Activated CD8-positive, alpha-beta memory T cell treated with anti-CD3 and anti-CD28 coated beads, Interleukin-2, amount 50 U/mL, for 4 hours (primary cell): Measurements from ENCODE around the gene GPR173.
A peak's percentile ranks its signal among the peaks of the same experiment; 100 is the strongest.

Experiments used
- DNase-seq: peaks from one replicate; pipeline ENCODE4 v3.0.0-alpha.2; 2020

Gene GPR173

GRCh38 chrX:53071604-53072417, 23.2 kb downstream of the GPR173 start:
- peak; percentile 58 for DNase-seq

DNA sequence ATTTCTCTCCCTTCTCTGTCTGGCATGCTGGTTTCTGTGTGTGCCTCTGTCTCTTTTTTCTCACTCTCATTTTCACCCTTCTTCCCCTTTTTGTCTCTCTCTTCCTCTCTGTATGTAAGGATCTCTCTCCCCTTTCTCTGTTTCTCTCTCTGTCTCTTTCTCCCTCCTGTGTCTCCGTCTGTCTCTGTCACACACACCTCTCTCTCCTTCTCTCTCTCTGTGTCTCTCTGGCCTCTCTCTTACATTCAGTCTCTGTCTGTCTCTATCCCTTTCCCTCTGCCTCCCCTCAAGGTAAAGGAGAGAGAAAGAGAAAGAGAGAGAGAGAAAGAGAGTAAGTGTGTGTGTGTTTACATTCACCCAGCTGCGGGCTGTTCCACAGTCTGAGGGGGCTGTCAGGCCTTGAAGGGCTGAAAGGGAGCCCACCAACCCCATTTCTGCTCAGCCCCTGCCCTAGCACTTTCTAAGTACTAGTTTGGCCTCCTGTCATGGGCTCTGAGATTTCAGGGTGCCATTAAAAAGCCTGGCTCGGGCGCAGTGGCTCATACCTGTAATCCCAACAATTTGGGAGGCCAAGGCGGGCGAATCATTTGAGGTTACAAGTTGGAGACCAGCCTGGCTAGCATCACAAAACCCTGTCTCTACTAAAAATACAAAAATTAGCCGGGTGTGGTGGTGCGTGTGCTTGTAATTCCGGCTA, 24.0 kb downstream of the GPR173 start:
- DNase-seq, result no peak

GRCh38 chrX:53073115-53073586, 24.6 kb downstream of the GPR173 start:
- DNase-seq, result no peak

DNA sequence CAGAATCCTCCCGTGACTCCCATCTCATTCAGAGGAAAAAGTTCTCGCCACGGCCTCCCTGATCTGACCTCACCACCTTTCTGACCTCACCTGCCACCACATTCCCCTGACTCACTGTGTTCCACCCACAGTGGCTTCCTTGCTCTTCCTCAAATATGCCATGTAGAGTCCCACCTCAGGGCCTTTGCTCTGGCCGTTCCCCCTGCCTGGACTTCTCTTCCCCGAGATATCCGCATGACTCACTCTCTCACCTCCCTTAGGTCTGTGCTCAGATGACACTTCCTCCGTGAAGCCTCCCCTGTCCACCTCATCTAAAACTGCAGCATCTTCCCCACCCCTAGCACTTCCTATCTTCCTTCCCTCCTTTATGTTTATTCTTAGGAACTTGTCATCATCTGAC, 26.4 kb downstream of the GPR173 start:
- no peak for DNase-seq

DNA sequence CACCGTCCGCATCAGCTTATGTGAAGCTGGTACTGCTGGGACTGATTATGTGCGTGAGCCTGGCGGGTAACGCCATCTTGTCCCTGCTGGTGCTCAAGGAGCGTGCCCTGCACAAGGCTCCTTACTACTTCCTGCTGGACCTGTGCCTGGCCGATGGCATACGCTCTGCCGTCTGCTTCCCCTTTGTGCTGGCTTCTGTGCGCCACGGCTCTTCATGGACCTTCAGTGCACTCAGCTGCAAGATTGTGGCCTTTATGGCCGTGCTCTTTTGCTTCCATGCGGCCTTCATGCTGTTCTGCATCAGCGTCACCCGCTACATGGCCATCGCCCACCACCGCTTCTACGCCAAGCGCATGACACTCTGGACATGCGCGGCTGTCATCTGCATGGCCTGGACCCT, 28.1 kb downstream of the GPR173 start:
- DNase-seq, result no peak

DNA sequence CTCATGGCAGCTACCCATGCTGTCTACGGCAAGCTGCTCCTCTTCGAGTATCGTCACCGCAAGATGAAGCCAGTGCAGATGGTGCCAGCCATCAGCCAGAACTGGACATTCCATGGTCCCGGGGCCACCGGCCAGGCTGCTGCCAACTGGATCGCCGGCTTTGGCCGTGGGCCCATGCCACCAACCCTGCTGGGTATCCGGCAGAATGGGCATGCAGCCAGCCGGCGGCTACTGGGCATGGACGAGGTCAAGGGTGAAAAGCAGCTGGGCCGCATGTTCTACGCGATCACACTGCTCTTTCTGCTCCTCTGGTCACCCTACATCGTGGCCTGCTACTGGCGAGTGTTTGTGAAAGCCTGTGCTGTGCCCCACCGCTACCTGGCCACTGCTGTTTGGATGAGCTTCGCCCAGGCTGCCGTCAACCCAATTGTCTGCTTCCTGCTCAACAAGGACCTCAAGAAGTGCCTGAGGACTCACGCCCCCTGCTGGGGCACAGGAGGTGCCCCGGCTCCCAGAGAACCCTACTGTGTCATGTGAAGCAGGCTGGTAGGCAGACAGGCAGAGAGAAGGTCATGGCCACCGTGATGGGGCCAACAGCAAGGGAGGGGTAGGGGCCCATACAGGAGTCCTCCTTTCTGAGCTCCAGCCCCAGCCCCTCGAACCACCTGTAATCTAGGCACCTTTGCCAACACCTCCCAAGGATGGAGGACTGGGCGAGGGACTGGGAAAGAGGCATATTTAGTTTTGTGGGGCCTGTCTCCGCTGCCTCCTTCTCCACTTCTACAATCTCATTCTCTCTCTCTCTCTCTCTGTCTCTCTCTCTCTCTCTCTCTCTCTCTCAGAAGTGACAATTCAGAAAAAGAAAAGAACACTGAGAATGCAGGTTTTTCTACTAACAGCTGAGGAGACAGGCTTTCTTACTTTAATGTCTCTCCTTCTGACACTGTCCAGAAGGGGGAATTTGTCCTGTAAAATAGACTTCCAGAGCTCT, 28.9 kb downstream of the GPR173 start:
- DNase-seq, result no peak

DNA sequence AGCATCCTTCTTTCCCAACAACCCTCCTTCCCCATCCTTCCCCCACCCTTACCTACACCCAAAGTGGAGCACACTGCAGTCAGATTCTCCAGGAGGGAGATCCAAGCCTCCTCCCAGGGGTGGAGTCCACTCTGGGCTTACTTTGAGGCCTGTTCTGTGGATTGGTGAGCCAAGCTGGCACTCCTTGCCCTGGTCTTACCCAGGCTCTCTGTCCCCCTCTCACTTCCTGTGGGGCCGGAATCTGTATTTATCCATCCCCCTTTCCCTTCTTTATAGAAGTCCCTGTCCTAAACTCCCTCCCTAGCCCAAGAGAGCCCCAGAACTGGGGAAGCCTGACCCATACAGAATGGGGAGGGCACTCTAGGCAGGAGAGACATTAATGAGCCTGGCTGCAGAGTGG, 30.4 kb downstream of the GPR173 start:
- DNase-seq, result no peak

- DNase-seq, result peak; percentile 50
Measured at GRCh38 chrX:53080628-53081580, 32.3 kb downstream of the GPR173 start.

- DNase-seq, result peak; percentile 93
Measured at GRCh38 chrX:53081925-53082772, 33.6 kb downstream of the GPR173 start, which contains the start of gene TSPYL2. Gene TSPYL2 (plus strand): TSS chrX:53082367. CDS start chrX:53082499, 132 bp downstream.

GRCh38 chrX:53082773-53083616, 34.4 kb downstream of the GPR173 start:
- DNase-seq, result no peak

DNA sequence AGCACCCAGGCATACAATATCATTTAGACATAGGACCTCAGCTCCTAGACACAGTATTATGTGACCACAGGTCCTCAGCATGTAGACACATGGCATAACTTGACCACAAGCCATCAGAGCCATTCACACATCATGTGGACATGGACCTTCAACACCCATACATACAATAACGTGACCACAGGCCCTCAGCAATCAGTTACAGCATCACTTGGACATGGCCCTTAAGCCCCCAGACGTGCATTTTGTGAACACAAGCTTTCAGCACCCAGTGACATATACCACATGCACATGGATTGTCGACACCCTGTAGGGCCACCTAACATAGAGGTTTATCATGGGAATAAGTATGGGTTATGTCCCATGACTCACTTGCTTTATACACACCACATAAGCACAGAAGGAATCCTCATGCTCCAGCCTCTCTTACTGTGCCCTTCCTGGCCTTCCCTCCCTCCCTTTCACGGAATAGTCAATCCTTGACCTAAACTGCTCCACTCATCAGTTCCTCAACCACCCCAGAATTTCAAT, 35.5 kb downstream of the GPR173 start:
- DNase-seq, result no peak

GRCh38 chrX:53084863-53085262, 36.3 kb downstream of the GPR173 start:
- DNase-seq, result no peak

DNA sequence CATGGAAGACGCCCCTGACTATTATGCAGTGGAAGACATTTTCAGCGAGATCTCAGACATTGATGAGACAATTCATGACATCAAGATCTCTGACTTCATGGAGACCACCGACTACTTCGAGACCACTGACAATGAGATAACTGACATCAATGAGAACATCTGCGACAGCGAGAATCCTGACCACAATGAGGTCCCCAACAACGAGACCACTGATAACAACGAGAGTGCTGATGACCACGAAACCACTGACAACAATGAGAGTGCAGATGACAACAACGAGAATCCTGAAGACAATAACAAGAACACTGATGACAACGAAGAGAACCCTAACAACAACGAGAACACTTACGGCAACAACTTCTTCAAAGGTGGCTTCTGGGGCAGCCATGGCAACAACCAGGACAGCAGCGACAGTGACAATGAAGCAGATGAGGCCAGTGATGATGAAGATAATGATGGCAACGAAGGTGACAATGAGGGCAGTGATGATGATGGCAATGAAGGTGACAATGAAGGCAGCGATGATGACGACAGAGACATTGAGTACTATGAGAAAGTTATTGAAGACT, 37.2 kb downstream of the GPR173 start:
- DNase-seq, result no peak

DNA sequence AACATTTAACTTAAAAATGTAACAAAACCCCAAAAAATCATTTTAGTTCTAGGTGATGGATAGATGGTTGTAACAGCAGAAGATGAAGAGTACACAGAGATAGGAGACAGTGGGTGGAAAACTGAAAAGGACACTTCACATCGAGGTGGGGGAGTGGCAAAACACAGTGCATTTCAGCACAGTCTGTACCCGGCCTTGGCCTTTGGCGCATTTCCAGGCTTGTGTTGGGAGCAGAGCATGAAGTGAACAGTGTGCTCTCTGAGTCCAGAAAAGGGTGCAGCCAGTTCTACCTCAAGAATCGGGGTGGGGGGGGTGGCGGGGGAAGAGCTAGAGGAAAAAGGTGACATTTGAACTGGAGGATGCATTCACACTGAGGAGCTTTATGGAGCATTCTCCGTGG, 37.9 kb downstream of the GPR173 start:
- DNase-seq, result no peak

DNA sequence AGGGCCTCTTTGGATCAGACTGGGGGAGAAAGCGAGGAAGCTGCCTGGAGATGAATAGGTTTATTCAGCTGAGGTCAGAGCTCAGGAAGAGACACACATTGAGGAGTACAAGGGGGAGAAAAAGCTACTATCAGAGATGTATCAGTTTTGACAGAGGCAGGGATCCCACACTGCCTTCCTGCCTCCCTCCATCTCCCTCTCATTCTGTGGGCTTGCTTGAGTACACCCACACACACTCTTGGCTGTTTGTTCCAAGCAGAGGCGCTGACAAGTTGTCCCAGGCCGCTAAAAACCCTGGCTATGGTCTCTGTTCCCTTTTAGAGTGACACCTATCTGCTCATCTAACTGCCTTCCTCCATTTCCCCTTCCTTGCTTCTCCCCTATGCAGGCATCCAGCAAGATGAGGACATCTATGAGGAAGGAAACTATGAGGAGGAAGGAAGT, 38.8 kb downstream of the GPR173 start:
- no peak for DNase-seq

DNA sequence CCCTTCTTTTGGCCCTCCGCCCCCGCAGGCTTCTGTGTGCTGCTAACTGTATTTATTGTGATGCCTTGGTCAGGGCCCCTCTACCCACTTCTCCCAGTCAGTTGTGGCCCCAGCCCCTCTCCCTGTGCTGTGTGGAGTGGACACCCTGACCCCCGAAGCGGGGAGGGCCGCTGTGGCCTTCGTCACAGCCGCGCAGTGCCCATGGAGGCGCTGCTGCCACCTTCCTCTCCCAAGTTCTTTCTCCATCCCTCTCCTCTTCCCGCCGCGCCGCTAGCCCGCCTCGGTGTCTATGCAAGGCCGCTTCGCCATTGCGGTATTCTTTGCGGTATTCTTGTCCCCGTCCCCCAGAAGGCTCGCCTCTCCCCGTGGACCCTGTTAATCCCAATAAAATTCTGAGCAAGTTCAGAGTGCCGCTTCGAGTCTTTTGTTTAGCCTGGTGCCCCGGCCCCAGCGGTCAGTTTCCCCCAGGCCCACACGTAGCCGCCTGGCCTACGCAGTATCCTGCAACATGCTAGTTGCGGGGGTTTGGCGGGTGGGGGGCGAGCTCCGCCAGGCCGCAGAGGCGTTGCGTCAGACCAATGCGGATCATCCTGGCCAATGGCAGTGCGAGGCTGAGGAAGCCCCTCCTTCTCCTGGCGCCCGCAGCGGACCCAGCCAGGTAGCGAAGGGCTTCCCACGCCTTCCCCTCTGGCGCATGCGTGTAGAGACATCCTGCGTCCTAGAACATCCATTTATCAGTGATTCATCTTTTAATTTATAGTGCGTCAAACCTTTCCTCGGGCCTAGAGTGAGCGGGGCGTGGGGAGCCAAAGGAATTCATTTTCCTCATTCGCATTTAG, 39.8 kb downstream of the GPR173 start:
- peak; percentile 81 for DNase-seq

- peak; percentile 49 for DNase-seq
Measured at GRCh38 chrX:53089224-53089842, 40.7 kb downstream of the GPR173 start.

DNA sequence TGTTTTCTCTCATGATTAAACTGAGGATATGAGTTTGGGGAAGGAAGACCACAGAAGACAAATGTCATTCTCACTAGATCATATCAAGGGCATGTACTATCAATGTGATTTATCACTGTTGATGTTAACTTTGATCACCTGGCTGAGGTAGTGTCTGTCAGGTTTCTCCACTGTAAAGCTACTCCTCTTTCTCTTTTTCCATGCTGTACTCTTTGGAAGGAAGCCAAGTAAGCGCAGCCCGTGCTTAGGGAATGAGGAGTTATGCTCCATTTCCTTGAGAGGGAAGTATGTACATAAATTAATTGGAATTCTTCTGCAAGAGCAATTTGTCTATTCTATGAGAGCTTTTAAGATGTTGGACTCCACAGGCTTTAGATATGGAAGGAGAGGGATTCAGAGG, 41.3 kb downstream of the GPR173 start:
- DNase-seq, result no peak
